Left ventricle myocardium inferior (tissue), 1 donor: ENCODE data around the gene COG1. TPM values are rescaled to one million over a fixed set of nuclear protein-coding genes. Genes with fewer than 3 reads are reported as not detected.

ENCODE experiments used
- DNase-seq: peaks from one replicate; pipeline ENCODE4 v3.0.0-alpha.2; 2020
- H3K27ac ChIP-seq: fragments of 200-600 bp; replicated peaks from 2 replicates; pipeline ENCODE4 v1.8.0; 2021
- H3K27me3 ChIP-seq: fragments of 200-600 bp; 2 replicates; pipeline ENCODE4 v1.8.0; 2021; ENCODE audit warnings: low read depth
- H3K36me3 ChIP-seq: fragments of 200-600 bp; 2 replicates; pipeline ENCODE4 v1.8.0; 2021
- H3K4me1 ChIP-seq: fragments of 200-600 bp; 2 replicates; pipeline ENCODE4 v1.8.0; 2021
- H3K4me3 ChIP-seq: fragments of 200-600 bp; 2 replicates; pipeline ENCODE4 v1.8.0; 2021; ENCODE audit warnings: mild to moderate bottlenecking, moderate library complexity
- H3K9me3 ChIP-seq: fragments of 200-600 bp; replicated peaks from 2 replicates; pipeline ENCODE4 v1.8.0; 2021
- CTCF ChIP-seq: fragments of 200-600 bp; IDR thresholded peaks from 2 replicates; pipeline ENCODE4 v1.8.0; 2021; ENCODE audit warnings: antibody characterized with exemption, mild to moderate bottlenecking, borderline replicate concordance
- intact Hi-C: fragments of 100-400 bp; cut with micrococcal nuclease; formaldehyde crosslinking; loops from one replicate; pipeline ENCODE4 v1.11.0; 2022
- total RNA-seq: library from RNA; stranded (reverse); fragmentation: NEBNext Ultra II Directional; extraction: Animal tissue kit (Norgen Biotek cat#: 25700); gene quantifications from one replicate; pipeline ENCODE4 v1.2.1, GENCODE V29; 2021
- donor health status: DM: no; HTN: yes; CAD: no; lungs with severe emphysema.

COG1 gene
- total RNA-seq, 1 donor from 2014 or later = 44.7 TPM

GRCh38 chr17:73168667-73169066 is 24.2 kb upstream of the COG1 start:
- H3K27ac ChIP-seq = peak overlapping the region; percentile 40
- intact Hi-C loops = no loop called here

GRCh38 chr17:73170324-73170723 is 22.5 kb upstream of the COG1 start:
- TF ChIP-seq CTCF = no peak
- no peak for DNase-seq
- peaks cover 46% of the 10 kb centered on the region for H3K27me3 ChIP-seq
- peaks cover 11% of the 10 kb centered on the region for H3K4me1 ChIP-seq
- no peak overlapping the region for H3K4me3 ChIP-seq
- no peak overlapping the region for H3K27ac ChIP-seq
- intact Hi-C loops = no loop called here
- no peaks in the 10 kb centered on the region for H3K9me3 ChIP-seq
- H3K36me3 ChIP-seq = no peaks in the 10 kb centered on the region

More at GRCh38 chr17:73168667-73169066, 24.2 kb upstream of the COG1 start:
- Histone ChIP-seq H3K9me3 (no peaks in the 10 kb centered on the region), H3K4me1 (peaks cover 24% of the 10 kb centered on the region), H3K36me3 (no peaks in the 10 kb centered on the region), H3K27me3 (peaks cover 61% of the 10 kb centered on the region), H3K4me3 (no peak overlapping the region)
- TF ChIP-seq CTCF = no peak
- no peak for DNase-seq

GRCh38 chr17:73172252-73172651 is 20.6 kb upstream of the COG1 start:
- Histone ChIP-seq H3K27me3 (peaks cover 26% of the 10 kb centered on the region), H3K4me1 (no peaks in the 10 kb centered on the region), H3K9me3 (no peaks in the 10 kb centered on the region), H3K27ac (no peak overlapping the region), H3K4me3 (no peak overlapping the region), H3K36me3 (no peaks in the 10 kb centered on the region)
- intact Hi-C loops = no loop called here
- TF ChIP-seq CTCF = no peak
- DNase-seq = no peak

GRCh38 chr17:73174126-73174525 is 18.7 kb upstream of the COG1 start:
- Histone ChIP-seq H3K4me1 (no peaks in the 10 kb centered on the region), H3K36me3 (no peaks in the 10 kb centered on the region), H3K27me3 (peaks cover 8% of the 10 kb centered on the region), H3K27ac (no peak overlapping the region), H3K9me3 (no peaks in the 10 kb centered on the region), H3K4me3 (no peak overlapping the region)
- DNase-seq = no peak
- TF ChIP-seq CTCF = no peak
- intact Hi-C loops = no loop called here

- Histone ChIP-seq H3K27ac (no peak overlapping the region), H3K4me3 (no peak overlapping the region), H3K9me3 (no peaks in the 10 kb centered on the region), H3K4me1 (no peaks in the 10 kb centered on the region), H3K27me3 (no peaks in the 10 kb centered on the region), H3K36me3 (no peaks in the 10 kb centered on the region)
- no peak for DNase-seq
- intact Hi-C loops = no loop called here
- no peak for TF ChIP-seq CTCF
These were observed 16.8 kb upstream of the COG1 start for GRCh38 chr17:73175962-73176565.

GRCh38 chr17:73179387-73179786 is 13.5 kb upstream of the COG1 start:
- TF ChIP-seq CTCF = no peak

More at GRCh38 chr17:73179387-73179786, 13.5 kb upstream of the COG1 start:
- no peaks in the 10 kb centered on the region for H3K36me3 ChIP-seq
- no peak overlapping the region for H3K4me3 ChIP-seq
- H3K27me3 ChIP-seq = no peaks in the 10 kb centered on the region
- DNase-seq = no peak
- no peak overlapping the region for H3K27ac ChIP-seq
- intact Hi-C loops = no loop called here
- no peaks in the 10 kb centered on the region for H3K9me3 ChIP-seq
- H3K4me1 ChIP-seq = no peaks in the 10 kb centered on the region
